ENCODE data around the gene HLA-DPA1.

The HLA-DPA1 gene

DNA sequence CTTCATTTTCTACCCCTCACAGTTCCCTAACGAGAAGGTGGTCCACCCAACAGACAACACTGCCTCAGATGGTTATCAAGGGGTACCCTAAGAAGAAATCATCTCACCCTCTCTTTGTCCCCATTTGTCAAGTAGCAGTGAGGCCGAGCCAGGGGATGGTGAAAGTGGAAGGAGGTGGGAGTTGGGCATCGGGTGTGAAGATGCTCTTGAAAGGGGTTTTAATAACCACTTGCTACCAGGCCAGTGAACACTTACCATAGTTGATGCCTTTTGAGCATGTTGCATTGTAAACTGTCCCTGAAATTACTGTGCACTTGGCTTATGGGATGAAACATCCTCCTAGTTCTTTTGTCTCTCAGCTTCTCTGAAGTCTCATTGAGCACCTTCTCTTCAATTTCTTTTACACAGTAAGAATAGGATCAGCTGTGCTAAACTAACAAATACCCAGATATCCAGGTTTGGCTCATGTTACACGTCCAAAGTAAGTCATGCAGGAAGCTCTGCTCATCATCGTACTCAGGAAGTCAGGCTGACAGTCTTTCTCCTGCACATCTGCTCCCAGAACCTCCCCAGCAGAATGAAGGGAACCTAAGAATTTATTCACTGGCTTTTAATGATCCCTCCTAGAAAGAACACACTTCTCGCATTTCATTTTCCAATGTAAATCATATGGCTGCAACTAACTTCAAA, 15.6 kb upstream of the HLA-DPA1 start:
- no peak overlapping the region for H3K4me3 ChIP-seq (ENCODE audit: extremely low read depth, insufficient read depth, low read length, poor library complexity, severe bottlenecking)
- H3K27ac ChIP-seq (ENCODE audit: low read depth, low read length, severe bottlenecking), result no peak overlapping the region
- 67 to 74% methylated on average over 1 to 3 of the region's 6 CpGs for WGBS, 2 experiments (ENCODE audit: insufficient coverage in 2 of 2)

DNA sequence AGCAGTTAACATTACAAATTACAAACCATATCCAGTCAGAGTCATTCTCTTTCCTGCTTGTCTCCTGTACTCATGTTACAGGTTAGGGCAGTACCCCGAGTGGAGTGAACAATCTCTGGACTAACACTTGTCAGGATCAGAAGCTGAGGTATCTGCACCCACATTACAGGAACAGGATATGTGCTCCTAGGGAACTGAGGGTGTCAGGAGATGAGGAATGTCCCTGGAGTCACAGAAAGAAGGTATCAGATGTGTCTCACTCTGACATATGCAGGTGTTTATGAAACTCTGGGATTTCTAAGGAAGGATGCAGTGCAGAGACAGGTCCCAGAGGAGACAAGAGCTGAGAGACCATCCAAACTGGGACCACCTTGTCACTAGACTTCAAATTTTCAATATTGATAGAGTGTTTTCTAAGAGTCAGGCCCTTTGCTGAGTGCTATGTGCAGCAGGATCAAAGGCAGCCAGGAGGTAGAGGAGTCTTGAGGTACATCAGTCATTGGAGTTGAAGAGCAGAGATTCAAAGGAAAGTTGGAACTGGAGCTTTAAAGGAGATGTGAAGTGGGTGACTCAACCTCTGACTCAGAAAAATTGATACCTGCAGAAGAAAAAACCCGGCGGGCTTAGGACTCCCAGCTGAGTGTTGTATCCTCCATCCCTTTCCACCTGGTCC, 14.9 kb upstream of the HLA-DPA1 start:
- no peak overlapping the region for H3K4me3 ChIP-seq (ENCODE audit: extremely low read depth, insufficient read depth, low read length, poor library complexity, severe bottlenecking)
- H3K9me3 ChIP-seq (ENCODE audit: control insufficient read depth, low read length), result no peaks in the 10 kb centered on the region
- WGBS, 2 experiments (ENCODE audit: insufficient coverage in 2 of 2), result 86 to 90% methylated on average over 1 to 2 of the region's 3 CpGs
- H3K4me1 ChIP-seq (ENCODE audit: control insufficient read depth, insufficient read depth, low read length, poor library complexity, severe bottlenecking), result peaks cover 7% of the 10 kb centered on the region
- peaks cover 6% of the 10 kb centered on the region for H3K36me3 ChIP-seq (ENCODE audit: control insufficient read depth, insufficient read depth, low read length)
- no peak overlapping the region for H3K27ac ChIP-seq (ENCODE audit: low read depth, low read length, severe bottlenecking)

More for the DNA sequence above, 15.6 kb upstream of the HLA-DPA1 start:
- H3K9me3 ChIP-seq (ENCODE audit: control insufficient read depth, low read length), result no peaks in the 10 kb centered on the region
- H3K36me3 ChIP-seq (ENCODE audit: control insufficient read depth, insufficient read depth, low read length), result peaks cover 6% of the 10 kb centered on the region
- peaks cover 7% of the 10 kb centered on the region for H3K4me1 ChIP-seq (ENCODE audit: control insufficient read depth, insufficient read depth, low read length, poor library complexity, severe bottlenecking)

DNA sequence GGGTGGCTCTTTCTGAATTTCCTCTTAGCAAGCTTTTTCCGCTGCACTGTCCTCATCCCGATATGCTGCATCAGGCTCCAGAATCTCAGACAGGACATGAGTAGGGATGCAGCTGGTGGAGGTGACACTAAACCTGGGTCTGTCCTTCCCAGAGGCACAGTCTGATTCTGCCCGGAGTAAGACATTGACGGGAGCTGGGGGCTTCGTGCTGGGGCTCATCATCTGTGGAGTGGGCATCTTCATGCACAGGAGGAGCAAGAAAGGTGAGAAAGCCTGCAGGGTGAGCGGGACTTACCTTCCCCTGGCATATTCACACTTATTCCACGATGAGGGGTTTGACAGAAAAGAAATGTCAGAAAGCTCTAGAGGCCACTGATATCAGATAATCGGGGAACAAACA, 12.2 kb upstream of the HLA-DPA1 start:
- Histone ChIP-seq H3K36me3 (ENCODE audit: control insufficient read depth, insufficient read depth, low read length) (peaks cover 6% of the 10 kb centered on the region), H3K4me1 (ENCODE audit: control insufficient read depth, insufficient read depth, low read length, poor library complexity, severe bottlenecking) (peaks cover 7% of the 10 kb centered on the region), H3K9me3 (ENCODE audit: control insufficient read depth, low read length) (no peaks in the 10 kb centered on the region), H3K4me3 (ENCODE audit: extremely low read depth, insufficient read depth, low read length, poor library complexity, severe bottlenecking) (no peak overlapping the region), H3K27ac (ENCODE audit: low read depth, low read length, severe bottlenecking) (no peak overlapping the region)
- WGBS, 2 experiments (ENCODE audit: insufficient coverage in 2 of 2), result 90 to 94% methylated on average over 5 of the region's 8 CpGs

DNA sequence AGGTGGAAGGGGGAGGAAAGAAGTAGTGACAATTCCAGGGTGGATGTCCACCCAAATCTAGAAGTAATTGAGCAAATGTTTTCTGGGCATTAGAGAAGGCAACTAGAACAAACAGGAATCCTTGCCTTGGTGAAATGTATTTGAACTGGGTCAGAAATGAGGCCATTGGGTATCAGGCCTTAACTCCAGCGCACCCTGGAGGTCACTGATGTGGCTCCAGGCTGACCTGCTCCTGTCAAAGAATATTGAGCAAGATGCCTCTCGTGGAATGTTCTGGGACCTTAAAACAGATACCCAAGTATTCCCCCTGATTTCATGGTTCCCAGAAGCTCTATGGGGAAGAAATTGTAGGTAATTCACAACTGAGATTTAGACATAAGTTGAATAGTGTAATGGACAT, 9.3 kb upstream of the HLA-DPA1 start:
- 0 to 38% methylated on average over 1 of the region's 2 CpGs for WGBS, 2 experiments (ENCODE audit: insufficient coverage in 2 of 2)
- Histone ChIP-seq H3K4me1 (ENCODE audit: control insufficient read depth, insufficient read depth, low read length, poor library complexity, severe bottlenecking) (no peaks in the 10 kb centered on the region), H3K36me3 (ENCODE audit: control insufficient read depth, insufficient read depth, low read length) (peaks cover 6% of the 10 kb centered on the region), H3K27ac (ENCODE audit: low read depth, low read length, severe bottlenecking) (no peak overlapping the region), H3K9me3 (ENCODE audit: control insufficient read depth, low read length) (no peaks in the 10 kb centered on the region), H3K4me3 (ENCODE audit: extremely low read depth, insufficient read depth, low read length, poor library complexity, severe bottlenecking) (no peak overlapping the region)

DNA sequence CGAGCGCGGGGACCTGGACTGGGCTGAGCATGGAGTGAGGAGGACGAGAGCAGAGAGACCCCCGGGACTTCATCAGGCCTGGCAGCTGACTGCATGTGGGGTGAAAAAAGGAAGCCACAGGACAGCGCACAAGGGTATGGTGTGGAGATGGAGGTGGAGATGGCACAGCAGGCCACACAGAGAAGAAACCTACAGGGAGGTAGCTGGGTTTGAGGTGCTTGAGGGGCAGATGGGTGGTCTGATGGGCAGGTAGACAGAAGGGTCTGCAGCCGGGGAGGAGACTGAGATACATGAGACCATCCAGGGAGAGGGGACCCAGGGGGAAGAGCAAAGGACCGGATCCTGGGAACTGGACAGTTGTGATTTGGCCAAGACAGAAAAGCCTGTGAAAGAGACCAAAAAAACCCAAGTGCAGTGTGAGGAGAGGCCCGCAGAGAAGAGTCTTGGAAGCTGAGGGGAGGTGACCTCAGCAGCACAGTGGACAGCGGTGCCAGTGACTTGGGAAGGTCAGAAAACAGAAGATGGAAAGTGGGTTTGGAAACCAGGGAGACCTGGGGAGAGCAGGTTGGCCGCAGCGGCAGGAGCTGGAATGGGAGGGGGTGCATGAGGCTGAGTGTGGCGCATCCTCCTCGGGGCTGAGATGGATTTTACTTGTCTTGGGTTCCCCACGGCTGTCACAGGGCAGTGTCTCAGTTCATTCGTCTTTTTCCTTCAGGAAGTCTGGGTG, 7.8 kb upstream of the HLA-DPA1 start:
- no peaks in the 10 kb centered on the region for H3K9me3 ChIP-seq (ENCODE audit: control insufficient read depth, low read length)
- H3K36me3 ChIP-seq (ENCODE audit: control insufficient read depth, insufficient read depth, low read length), result peaks cover 6% of the 10 kb centered on the region
- H3K27ac ChIP-seq (ENCODE audit: low read depth, low read length, severe bottlenecking), result no peak overlapping the region
- peak overlapping the region; percentile 36 for H3K4me3 ChIP-seq (ENCODE audit: extremely low read depth, insufficient read depth, low read length, poor library complexity, severe bottlenecking)
- WGBS, 2 experiments (ENCODE audit: insufficient coverage in 2 of 2), result 79 to 83% methylated on average over 16 of the region's 16 CpGs
- no peaks in the 10 kb centered on the region for H3K4me1 ChIP-seq (ENCODE audit: control insufficient read depth, insufficient read depth, low read length, poor library complexity, severe bottlenecking)

DNA sequence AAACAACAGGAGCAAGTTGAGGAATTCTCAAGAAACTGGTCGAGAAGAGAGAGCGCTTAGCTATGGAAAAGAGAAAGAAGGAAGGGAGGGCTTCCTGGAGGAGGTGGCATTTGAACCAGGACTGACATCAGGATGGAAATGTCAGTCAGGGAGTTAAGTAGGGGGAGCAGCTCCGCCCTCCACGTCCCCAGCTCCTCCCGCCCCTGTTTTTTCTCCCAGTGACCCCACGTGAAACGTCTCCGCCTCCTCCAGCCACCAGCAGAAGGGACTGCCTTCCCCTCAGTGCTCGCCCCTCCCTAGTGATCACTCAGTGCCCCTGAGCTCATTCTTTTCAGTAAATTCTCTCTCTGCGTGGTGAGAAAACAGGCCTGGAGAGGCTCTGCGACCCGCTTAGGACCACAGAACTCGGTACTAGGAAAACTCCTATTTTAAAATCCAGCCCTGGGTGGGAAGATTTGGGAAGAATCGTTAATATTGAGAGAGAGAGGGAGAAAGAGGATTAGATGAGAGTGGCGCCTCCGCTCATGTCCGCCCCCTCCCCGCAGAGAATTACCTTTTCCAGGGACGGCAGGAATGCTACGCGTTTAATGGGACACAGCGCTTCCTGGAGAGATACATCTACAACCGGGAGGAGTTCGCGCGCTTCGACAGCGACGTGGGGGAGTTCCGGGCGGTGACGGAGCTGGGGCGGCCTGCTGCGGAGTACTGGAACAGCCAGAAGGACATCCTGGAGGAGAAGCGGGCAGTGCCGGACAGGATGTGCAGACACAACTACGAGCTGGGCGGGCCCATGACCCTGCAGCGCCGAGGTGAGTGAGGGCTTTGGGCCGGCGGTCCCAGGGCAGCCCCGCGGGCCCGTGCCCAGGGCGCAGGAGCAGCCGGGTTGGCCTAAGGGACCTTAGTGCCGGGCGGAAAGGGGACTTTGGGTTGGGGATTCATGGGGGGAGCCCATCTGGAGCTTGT, 7.0 kb upstream of the HLA-DPA1 start:
- Histone ChIP-seq H3K4me3 (ENCODE audit: extremely low read depth, insufficient read depth, low read length, poor library complexity, severe bottlenecking) (peak overlapping the region; percentile 36), H3K4me1 (ENCODE audit: control insufficient read depth, insufficient read depth, low read length, poor library complexity, severe bottlenecking) (no peaks in the 10 kb centered on the region), H3K36me3 (ENCODE audit: control insufficient read depth, insufficient read depth, low read length) (no peaks in the 10 kb centered on the region), H3K9me3 (ENCODE audit: control insufficient read depth, low read length) (no peaks in the 10 kb centered on the region), H3K27ac (ENCODE audit: low read depth, low read length, severe bottlenecking) (peak overlapping the region; percentile 58)
- 9 to 16% methylated on average over 34 to 39 of the region's 49 CpGs for WGBS, 2 experiments (ENCODE audit: insufficient coverage in 2 of 2)

DNA sequence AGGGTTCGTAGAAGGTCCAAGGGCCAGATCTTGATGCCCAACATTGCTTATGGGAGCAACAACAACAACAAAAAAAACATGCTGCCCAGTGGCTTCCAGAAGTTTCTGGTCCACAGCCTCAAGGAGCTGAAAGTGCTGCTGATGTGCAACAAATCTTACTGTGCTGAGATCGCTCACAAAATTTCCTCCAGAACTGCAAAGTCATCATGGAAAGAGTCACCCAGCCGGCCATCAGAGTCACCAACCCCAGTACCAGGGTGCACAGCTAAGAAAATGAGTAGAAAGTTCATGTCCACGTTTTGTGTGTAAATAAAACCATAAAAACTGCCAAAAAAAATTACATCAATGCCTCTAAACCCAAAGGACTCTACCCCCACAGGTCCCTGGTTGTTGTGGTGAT, 6.1 kb upstream of the HLA-DPA1 start:
- Histone ChIP-seq H3K9me3 (ENCODE audit: control insufficient read depth, low read length) (no peaks in the 10 kb centered on the region), H3K4me1 (ENCODE audit: control insufficient read depth, insufficient read depth, low read length, poor library complexity, severe bottlenecking) (no peaks in the 10 kb centered on the region), H3K4me3 (ENCODE audit: extremely low read depth, insufficient read depth, low read length, poor library complexity, severe bottlenecking) (no peak overlapping the region), H3K27ac (ENCODE audit: low read depth, low read length, severe bottlenecking) (no peak overlapping the region), H3K36me3 (ENCODE audit: control insufficient read depth, insufficient read depth, low read length) (no peaks in the 10 kb centered on the region)
- 83 to 100% methylated on average over 1 to 2 of the region's 4 CpGs for WGBS, 2 experiments (ENCODE audit: insufficient coverage in 2 of 2)

DNA sequence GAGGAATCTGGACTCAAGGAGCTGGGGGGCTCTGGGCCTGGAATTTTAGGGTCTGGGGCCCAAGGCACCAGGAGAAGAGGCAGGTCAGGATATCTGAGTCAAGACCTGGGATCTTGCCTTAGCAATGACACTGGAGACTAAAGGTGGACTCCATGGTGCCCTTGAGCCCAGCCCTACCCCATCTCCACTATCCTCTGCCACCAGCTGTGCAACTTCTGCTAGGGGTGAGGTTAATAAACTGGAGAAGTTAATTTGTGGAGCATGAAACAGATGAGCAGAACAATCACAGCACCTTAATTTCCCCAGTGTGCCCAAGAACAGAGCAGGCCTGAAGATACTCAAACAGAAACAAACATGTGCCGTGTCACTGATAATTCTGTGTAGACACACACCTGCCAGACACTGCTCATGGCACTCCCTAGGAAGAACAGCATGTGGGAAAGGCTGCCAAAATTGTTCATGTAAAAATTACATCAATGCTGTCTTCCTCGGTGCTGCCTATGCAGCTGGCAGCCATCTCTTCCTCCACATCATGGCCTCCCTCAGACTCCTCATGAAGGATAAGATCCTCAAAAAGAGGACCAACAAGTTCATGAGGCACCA, 5.6 kb upstream of the HLA-DPA1 start:
- Histone ChIP-seq H3K4me1 (ENCODE audit: control insufficient read depth, insufficient read depth, low read length, poor library complexity, severe bottlenecking) (no peaks in the 10 kb centered on the region), H3K4me3 (ENCODE audit: extremely low read depth, insufficient read depth, low read length, poor library complexity, severe bottlenecking) (no peak overlapping the region), H3K27ac (ENCODE audit: low read depth, low read length, severe bottlenecking) (no peak overlapping the region), H3K9me3 (ENCODE audit: control insufficient read depth, low read length) (no peaks in the 10 kb centered on the region), H3K36me3 (ENCODE audit: control insufficient read depth, insufficient read depth, low read length) (no peaks in the 10 kb centered on the region)
- 100% methylated on average over 1 of the region's 2 CpGs for WGBS, 2 experiments (ENCODE audit: insufficient coverage in 2 of 2)

DNA sequence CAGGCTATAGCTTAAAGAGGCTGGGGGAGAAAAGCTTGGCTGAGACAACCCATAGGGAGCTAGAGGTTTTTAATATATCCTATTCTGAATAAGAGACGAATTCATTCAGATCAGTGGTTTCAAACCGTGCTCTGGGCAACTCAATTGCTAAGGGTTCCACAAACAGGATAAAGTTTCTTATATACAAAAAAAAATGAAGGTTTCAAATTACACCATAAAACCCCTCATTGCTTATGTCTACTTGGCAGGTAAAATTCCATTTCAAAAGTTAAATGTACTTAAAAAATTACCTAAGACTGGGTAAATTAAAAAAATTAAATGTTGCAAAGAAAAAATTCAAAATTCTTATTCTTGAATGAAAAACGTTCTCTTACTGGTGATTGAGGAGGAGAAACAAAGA, 5.0 kb upstream of the HLA-DPA1 start:
- Histone ChIP-seq H3K27ac (ENCODE audit: low read depth, low read length, severe bottlenecking) (no peak overlapping the region), H3K4me1 (ENCODE audit: control insufficient read depth, insufficient read depth, low read length, poor library complexity, severe bottlenecking) (no peaks in the 10 kb centered on the region)
- whole genome bisulfite sequencing, 2 experiments (ENCODE audit: insufficient coverage in 2 of 2), result 89% methylated on average over 1 of the region's 3 CpGs; no CpG with 5 or more reads in 1 of the 2 experiments

DNA sequence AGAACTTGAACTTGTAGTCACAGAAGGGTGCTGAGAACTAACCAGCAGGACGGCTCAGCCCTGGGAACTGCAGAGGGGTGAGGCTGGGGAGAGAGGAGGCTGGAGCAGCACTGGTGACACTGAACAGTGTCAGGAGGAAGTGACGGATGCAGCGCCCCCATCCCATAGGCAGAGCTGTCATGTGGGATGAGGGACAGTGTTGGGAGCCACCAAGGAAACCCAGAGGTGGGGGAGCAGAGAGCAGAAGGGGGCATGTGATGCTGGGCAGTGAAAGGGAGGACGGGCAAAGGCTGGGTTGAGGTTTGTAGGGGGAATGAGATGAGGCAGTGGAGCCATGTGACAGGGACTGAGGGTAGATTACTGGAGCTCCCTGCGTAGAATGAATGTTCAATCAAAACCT, 4.5 kb upstream of the HLA-DPA1 start:
- no peaks in the 10 kb centered on the region for H3K9me3 ChIP-seq (ENCODE audit: control insufficient read depth, low read length)
- no peaks in the 10 kb centered on the region for H3K36me3 ChIP-seq (ENCODE audit: control insufficient read depth, insufficient read depth, low read length)
- no peaks in the 10 kb centered on the region for H3K4me1 ChIP-seq (ENCODE audit: control insufficient read depth, insufficient read depth, low read length, poor library complexity, severe bottlenecking)
- H3K4me3 ChIP-seq (ENCODE audit: extremely low read depth, insufficient read depth, low read length, poor library complexity, severe bottlenecking), result no peak overlapping the region
- no peak overlapping the region for H3K27ac ChIP-seq (ENCODE audit: low read depth, low read length, severe bottlenecking)
- 55 to 57% methylated on average over 4 of the region's 5 CpGs for WGBS, 2 experiments (ENCODE audit: insufficient coverage in 2 of 2)

More for the DNA sequence above, 5.0 kb upstream of the HLA-DPA1 start:
- Histone ChIP-seq H3K36me3 (ENCODE audit: control insufficient read depth, insufficient read depth, low read length) (no peaks in the 10 kb centered on the region), H3K4me3 (ENCODE audit: extremely low read depth, insufficient read depth, low read length, poor library complexity, severe bottlenecking) (no peak overlapping the region), H3K9me3 (ENCODE audit: control insufficient read depth, low read length) (no peaks in the 10 kb centered on the region)

Data from mesodermal cell (in vitro differentiated cells).